Gastrocnemius medialis (tissue), 4 donors: ENCODE measurements around the gene COQ8A. TPM values are rescaled to one million over a fixed set of nuclear protein-coding genes. Genes with fewer than 3 reads are reported as not detected.
"Not testable (repeated sequence)": the region's sequence is repeated elsewhere in the genome, so short reads cannot be mapped to it uniquely, and the experiment has no call there.

Source experiments
- ATAC-seq, 2 donors: fragments of 150-250 bp; one replicate each; pipeline ENCODE4 v1.9.1; 2016
- DNase-seq, 2 donors: peaks; one replicate each; pipeline ENCODE4 v3.0.0-alpha.2; 2019
- H3K27ac ChIP-seq, 4 donors: fragments of 200-600 bp; sonication (generic); 1 replicate in 1 of 4; 2 replicates in 3 of 4; pipeline ENCODE4 v1.5.1; 2016 to 2018; ENCODE audit warnings: mild to moderate bottlenecking in 2 of 4, moderate library complexity in 1 of 4
- H3K27me3 ChIP-seq, 3 donors: fragments of 200-600 bp; sonication (generic) in 2 of 3; 1 replicate in 1 of 3; 2 replicates in 2 of 3; pipeline versions ENCODE4 v1.5.1 to v1.6.0; 2016 to 2019; ENCODE audit warnings: mild to moderate bottlenecking in 1 of 3, moderate library complexity in 1 of 3
- H3K36me3 ChIP-seq, 2 donors: fragments of 200-600 bp; sonication (generic) in 1 of 2; one replicate each; pipeline ENCODE4 v1.5.1; 2017 to 2018
- H3K4me1 ChIP-seq, 2 donors: fragments of 200-600 bp; sonication (generic) in 1 of 2; one replicate each; pipeline ENCODE4 v1.5.1; 2016 to 2017; ENCODE audit warnings: mild to moderate bottlenecking in 2 of 2
- H3K4me3 ChIP-seq, 4 donors: fragments of 200-600 bp; sonication (generic) in 3 of 4; 1 replicate in 1 of 4; 2 replicates in 3 of 4; pipeline ENCODE4 v1.5.1; 2016 to 2019; ENCODE audit warnings: mild to moderate bottlenecking in 2 of 4
- H3K9me3 ChIP-seq, 3 donors: fragments of 200-600 bp; sonication (generic) in 2 of 3; 1 replicate in 1 of 3; 2 replicates in 2 of 3; pipeline ENCODE4 v1.5.1; 2016 to 2019
- CTCF ChIP-seq, 5 experiments: fragments of 450-650 bp in 3 of 5; fragments of 200-600 bp in 2 of 5; sonication (generic) in 2 of 5; IDR thresholded peaks in 4 of 5; conservative IDR thresholded peaks in 1 of 5; 1 replicate in 4 of 5; 2 replicates in 1 of 5; pipeline ENCODE4 v1.5.1; 2016 to 2019; ENCODE audit warnings: antibody characterized with exemption in 5 of 5, mild to moderate bottlenecking in 3 of 5, moderate library complexity in 3 of 5
- POLR2A ChIP-seq, 2 donors: fragments of 450-650 bp; IDR thresholded peaks; one replicate each; pipeline ENCODE4 v1.6.1; 2017; ENCODE audit warnings: antibody characterized with exemption in 2 of 2, mild to moderate bottlenecking in 2 of 2, moderate library complexity in 2 of 2
- in situ Hi-C, 4 donors: fragments of 200-750 bp; cut with MboI; loops; one replicate each; pipeline versions ENCODE4 v1.15.0 to v1.8.0; 2017; ENCODE audit warnings: low sequenced_read_pairs in 4 of 4
- intact Hi-C: fragments of 100-400 bp; cut with DNase I; formaldehyde crosslinking; loops from one replicate; pipeline ENCODE4 v1.15.1; 2023; ENCODE audit warnings: low total_unique reads
- total RNA-seq, 4 donors: library from RNA; depleted of rRNA; stranded (reverse); fragments of >200 nt; gene quantifications; one replicate each; pipeline versions ENCODE4 v1.1.0 to v1.2.3, GENCODE V29; 2016

COQ8A gene
- total RNA-seq, 4 donors from 2014 or later, result 950 to 2,403 (median 1,384) TPM

DNA sequence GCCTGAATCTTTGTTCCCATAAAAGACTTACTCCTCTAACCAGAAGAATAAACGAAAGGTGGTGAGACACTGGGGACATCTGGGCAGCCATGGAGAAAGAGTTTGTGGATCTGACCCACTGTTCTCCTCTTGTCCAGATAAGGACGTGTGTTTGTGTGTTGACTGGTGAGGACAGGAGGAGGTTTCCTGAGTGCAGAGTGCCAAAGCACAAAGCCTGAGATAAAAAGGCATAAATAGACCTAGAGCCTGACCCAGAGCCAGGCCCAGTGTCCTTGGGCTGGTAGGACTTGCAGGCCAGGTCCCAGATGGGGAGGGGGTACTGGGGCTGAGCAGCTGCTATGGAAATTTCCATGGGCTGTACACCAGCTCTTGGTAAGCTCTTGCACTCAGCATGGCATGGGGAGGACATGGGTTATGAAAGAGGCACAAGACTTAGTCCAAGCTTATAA, 19.6 kb upstream of the COQ8A start:
- intact Hi-C loops (loop anchor here (2.0 kb wide), 2 partner anchors 18 to 50 kb away; partner anchors contain the start of gene PSEN2), in situ Hi-C loops (loop anchor here (25.0 kb wide), 1 partner anchor 517 kb away; no protein-coding TSS in a partner anchor)
- peak overlapping the region; percentile 92 to 97 (median 94) for H3K27ac ChIP-seq

DNA sequence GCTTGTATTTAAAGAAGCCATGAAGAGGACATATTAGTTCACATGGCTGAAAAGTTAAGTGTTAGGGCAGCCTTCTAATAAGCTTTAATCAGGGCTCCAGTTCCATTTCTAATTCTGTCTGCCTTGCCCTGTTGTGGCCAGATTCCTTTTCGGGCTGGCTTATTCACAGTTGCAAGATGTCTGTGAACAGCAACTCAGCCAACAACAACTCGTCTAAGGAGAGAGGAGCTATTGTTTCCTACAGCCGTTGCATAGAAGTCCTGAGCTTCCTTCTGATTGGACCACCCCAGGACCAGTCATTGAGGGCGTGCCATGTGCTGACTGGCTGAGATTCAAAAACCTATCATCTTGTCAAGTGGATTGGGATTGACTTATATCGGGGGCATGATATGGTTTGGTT, 18.6 kb upstream of the COQ8A start:
- peak in 1 of 2 donors; percentile 55 for DNase-seq
- peaks cover 18 to 42% of the 10 kb centered on the region in 2 donors for H3K4me1 ChIP-seq
- H3K27me3 ChIP-seq, result no peaks in the 10 kb centered on the region
- H3K9me3 ChIP-seq, result no peaks in the 10 kb centered on the region
- H3K36me3 ChIP-seq, result no peaks in the 10 kb centered on the region
- ATAC-seq, result peak; percentile 16 to 21
- in situ Hi-C loops (loop anchor here (25.0 kb wide), 1 partner anchor 516 kb away; no protein-coding TSS in a partner anchor), intact Hi-C loops (loop anchor here (2.0 kb wide), 2 partner anchors 17 to 51 kb away; partner anchors contain the start of gene PSEN2)
- TF ChIP-seq POLR2A (IDR thresholded peaks at IDR 0.05) (no peak), CTCF (IDR thresholded peaks at IDR 0.05 in 4 of 5, conservative IDR thresholded peaks at IDR 0.05 in 1 of 5) (no peak)
- peak overlapping the region; percentile 92 to 97 (median 94) for H3K27ac ChIP-seq
- H3K4me3 ChIP-seq, result no peak overlapping the region

More for the DNA sequence above, 19.6 kb upstream of the COQ8A start:
- DNase-seq (peak; percentile 96 to 99), ATAC-seq (peak; percentile 83 to 87)
- Histone ChIP-seq H3K4me3 (no peak overlapping the region), H3K9me3 (no peaks in the 10 kb centered on the region), H3K4me1 (peaks cover 18 to 49% of the 10 kb centered on the region in 2 donors), H3K36me3 (no peaks in the 10 kb centered on the region), H3K27me3 (no peaks in the 10 kb centered on the region)
- peak in 1 of 5 experiments; percentile 16 for TF ChIP-seq CTCF (IDR thresholded peaks at IDR 0.05 in 4 of 5, conservative IDR thresholded peaks at IDR 0.05 in 1 of 5)
- peak; percentile 36 to 74 for TF ChIP-seq POLR2A (IDR thresholded peaks at IDR 0.05)

GRCh38 chr1:226929260-226930111, 10.6 kb upstream of the COQ8A start:
- H3K27me3 ChIP-seq, intact Hi-C loops, DNase-seq, H3K27ac ChIP-seq, H3K4me1 ChIP-seq, H3K4me3 ChIP-seq, in situ Hi-C loops, H3K9me3 ChIP-seq, H3K36me3 ChIP-seq, ATAC-seq: not testable (repeated sequence)

GRCh38 chr1:226934483-226935237, 5.4 kb upstream of the COQ8A start:
- no peaks in the 10 kb centered on the region for H3K9me3 ChIP-seq
- H3K36me3 ChIP-seq, result peaks cover 0 to 4% of the 10 kb centered on the region in 2 donors
- no peak overlapping the region for H3K27ac ChIP-seq
- H3K27me3 ChIP-seq, result no peaks in the 10 kb centered on the region
- DNase-seq (no peak), ATAC-seq (no peak)
- intact Hi-C loops (no loop called here), in situ Hi-C loops (no loop called here)
- no peak overlapping the region for H3K4me3 ChIP-seq
- H3K4me1 ChIP-seq, result peaks cover 11 to 14% of the 10 kb centered on the region in 2 donors
- TF ChIP-seq POLR2A (IDR thresholded peaks at IDR 0.05) (no peak), CTCF (IDR thresholded peaks at IDR 0.05 in 4 of 5, conservative IDR thresholded peaks at IDR 0.05 in 1 of 5) (no peak)
